GM10847 (cell line): ENCODE results near the gene MAPK11.

Experiments
- POLR2A ChIP-seq: IDR thresholded peaks from 2 replicates; pipeline ENCODE4 v1.6.1; 2011; ENCODE audit not compliant: insufficient read length; ENCODE audit errors: extremely low read depth

Gene MAPK11

DNA sequence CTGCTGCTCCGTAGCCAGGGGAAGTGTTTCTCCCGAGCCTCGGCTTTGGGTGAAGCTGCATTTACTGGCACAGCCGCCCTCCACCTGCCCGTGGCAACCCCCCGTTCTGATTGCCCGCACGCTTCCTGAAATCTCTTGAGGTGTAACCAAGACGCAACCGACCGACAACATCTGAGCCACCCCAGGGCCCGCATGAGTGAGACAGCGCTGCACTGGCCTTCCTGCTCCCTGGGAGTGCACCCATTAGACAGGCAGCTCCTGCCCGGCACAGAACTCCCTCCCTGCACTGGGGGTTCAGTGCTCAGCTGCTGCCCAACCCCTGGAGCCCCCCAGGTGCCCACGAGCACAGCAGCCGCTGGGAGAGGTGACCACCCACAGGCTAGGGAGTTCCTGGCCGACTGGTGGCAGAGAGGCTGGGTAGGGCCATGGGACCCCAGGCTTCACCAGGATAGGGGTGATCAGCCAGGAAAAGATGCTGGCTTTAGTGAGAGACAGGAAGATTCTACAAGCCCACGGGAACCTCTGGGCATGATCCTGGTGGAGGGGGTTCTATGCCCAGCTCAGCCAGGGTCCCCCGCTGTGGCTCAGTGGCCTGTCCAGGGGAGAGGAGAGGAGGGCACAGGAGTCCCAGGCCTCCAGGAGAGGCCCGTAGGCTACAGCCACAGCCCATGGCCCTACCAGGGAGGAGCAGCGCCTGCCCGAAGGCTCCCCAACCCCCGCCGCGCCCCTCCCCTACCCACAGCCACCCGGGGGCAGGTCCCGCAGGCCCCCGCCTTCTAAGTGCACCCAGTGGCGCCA, 22.7 kb upstream of the MAPK11 start:
- TF ChIP-seq POLR2A = no peak

DNA sequence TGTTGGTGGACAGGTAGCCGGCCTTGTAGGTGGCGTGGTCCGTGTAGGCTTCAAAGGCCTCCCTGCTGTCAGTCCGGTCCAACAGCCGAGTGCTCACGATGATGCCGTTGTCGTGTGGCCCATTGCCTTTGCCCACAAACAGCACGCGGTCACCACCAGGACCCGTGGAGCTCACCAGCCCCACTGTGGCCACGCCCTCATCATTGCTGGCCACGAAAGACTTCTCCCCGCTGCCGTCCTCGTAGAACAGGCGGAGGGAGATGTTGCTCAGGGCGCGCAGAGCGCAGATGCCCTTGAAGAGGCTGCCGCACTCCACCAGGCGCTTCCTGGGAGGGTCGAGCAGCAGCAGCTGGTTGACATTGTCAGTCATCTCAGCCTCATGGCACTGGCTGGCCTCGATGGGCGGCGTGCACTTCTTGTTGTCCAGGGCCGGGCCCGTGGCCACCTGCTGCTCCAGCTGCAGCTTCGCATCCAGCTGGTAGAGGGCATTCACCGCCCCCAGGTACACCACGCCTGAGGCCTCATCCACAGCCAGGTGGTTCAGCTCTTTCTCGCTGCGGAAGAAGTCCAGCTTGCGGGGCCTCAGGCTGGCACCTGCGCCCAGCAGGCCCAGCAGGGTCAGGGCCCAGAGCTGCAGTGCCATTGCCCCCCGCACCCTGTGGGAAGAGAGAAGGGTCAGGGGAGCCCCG, 19.9 kb upstream of the MAPK11 start:
- TF ChIP-seq POLR2A = no peak

DNA sequence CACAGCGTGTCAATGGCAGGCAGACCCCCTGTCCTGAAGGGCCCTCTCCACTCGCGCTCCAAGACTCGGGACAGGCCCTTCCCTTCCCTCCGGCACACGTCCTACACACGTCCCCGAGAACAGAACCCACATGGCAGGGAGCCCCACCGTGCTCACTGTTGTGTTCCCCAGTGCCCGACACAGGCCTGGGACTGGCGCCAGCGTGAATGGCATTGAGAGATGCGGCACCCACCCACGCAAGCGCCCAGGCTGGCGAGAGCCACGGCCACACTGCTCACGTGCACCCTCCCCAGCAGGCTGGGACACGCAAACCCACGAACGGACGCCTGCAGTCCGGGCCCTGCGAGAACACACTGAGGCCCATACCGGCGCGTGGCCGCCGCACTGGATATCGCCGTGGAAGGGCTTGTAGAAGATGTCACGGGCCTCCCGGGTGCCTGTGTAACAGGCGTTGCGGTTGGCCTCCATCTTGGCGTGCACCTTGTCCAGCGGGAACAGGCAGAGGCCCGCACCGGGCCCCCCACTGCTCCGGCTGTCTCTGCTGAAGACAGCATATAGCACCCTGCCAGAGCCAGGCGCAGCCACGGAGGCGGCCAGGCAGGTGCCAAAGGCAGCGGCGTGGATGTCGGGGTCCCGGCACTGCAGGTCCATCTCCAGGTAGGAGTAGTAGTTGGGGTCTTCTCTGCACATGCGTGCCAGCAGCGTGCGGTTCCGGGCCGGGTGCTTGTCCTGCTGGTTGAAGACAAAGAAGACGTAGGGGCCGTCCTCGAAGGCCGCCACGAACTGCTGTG, 19.2 kb upstream of the MAPK11 start:
- no peak for TF ChIP-seq POLR2A

GRCh38 chr22:50287731-50288130, 17.6 kb upstream of the MAPK11 start:
- TF ChIP-seq POLR2A = no peak

DNA sequence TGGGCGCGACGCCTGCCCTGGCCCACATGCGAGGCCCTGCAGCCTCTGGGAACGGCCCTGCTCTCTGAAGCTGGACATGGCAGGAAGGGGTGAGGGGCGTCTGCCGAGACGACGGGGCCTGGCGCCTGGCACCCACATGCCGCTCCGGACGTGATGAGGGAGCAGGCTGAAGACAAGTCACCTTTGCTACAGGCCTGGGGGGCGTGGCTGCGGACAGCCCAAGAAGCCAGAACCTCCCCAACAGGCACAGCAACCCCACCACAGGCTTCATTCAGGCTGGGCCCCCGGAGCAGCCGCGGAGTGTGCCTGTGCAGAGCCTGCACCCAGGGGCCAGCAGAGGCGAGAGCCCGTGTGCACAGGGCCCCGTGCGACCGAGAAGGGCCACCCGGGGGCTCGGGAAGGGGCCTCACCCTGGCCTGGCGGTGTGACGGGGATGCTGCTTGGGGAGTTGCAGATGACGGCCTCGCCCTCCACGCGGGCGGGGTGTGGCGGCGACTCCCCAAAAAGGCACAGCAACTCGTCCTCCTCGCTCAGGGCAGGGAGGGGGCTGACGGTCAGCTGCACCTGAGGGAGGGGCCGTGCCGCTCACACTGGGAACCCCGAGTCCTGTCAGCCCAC, 16.6 kb upstream of the MAPK11 start:
- TF ChIP-seq POLR2A = no peak

DNA sequence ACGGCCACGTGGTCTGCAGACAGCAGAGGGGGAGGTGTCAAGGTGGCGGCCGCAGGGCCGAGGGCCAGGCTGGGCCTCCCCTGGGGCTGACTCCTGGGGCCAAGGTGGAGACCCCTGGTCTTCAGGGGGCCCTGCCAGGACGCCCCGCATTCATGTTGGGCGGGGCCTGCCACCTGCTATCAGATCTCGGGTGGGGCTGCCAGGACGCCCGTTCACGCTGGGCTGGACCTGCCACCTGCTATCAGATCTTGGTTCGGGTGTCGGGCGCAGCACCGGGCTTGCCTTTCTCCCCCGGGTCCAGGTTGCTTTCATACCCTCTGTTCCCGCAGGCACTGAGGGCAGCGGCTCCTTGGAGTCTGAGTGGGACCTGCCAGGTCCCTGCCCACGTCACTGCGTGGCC, 16.1 kb upstream of the MAPK11 start:
- no peak for TF ChIP-seq POLR2A

DNA sequence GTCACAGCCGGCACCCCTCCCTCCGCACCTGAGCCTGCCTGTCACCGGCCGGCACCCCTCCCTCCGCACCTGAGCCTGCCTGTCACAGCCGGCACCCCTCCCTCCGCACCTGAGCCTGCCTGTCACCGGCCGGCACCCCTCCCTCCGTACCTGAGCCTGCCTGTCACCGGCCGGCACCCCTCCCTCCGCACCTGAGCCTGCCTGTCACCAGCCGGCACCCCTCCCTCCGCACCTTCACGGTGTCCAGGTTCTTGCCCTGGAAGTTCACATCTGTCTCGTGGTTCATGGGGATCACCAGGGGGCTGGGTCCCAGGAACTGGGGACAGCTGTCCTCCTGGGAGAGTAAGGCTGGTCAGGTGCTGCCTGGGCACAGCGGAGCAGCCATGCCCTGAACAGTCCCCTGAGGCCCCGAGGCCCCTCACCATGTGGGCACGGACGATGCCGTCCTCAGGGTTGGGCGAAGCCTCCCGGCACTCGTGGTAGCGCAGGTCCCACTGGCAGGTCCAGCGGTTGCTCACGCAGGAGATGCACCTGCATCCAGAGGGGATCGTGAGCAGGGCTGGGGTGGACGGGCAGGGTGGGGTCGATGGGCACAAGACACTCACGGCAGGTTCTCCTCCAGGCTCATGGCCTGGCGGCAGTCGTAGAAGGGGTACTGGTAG, 15.5 kb upstream of the MAPK11 start:
- TF ChIP-seq POLR2A = no peak

DNA sequence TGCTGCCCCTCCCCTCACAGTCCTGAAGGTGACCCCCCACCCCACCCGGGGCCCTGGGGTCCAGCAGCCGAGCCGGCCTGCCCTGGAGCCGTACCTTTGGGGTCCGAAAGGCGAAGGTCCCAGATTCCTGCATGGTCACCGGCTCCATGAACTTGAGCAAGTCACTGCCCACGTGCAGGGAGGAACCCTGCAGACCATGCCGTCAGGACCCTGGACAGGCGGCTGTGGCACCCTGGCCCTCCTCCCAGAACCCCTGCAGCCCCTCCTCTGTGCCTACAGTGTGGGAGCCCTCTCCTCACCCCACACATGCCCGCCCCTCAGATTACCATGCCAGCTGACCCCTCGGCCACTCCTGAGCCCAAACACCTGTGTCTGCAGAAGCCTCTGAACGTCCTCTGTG, 14.3 kb upstream of the MAPK11 start:
- no peak for TF ChIP-seq POLR2A

DNA sequence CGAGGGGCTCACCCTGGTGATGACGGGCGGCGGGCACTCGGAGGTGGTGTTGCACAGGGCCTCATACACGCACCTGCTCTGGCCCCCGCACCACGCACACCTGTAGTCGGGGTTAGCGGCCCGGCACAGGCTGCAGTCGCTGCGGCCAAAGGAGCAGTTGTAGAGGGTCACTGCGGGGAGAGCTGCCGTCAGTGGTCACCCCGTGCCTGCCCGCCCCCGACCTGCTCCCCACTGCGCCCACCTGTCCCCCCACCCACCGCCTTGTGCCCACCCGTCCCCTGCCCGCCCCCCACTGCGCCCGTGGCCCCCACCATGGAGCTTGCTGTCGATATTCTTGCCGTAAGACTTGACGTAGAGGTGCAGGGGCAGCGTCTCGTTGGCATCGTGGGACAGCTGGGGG, 13.6 kb upstream of the MAPK11 start:
- no peak for TF ChIP-seq POLR2A

DNA sequence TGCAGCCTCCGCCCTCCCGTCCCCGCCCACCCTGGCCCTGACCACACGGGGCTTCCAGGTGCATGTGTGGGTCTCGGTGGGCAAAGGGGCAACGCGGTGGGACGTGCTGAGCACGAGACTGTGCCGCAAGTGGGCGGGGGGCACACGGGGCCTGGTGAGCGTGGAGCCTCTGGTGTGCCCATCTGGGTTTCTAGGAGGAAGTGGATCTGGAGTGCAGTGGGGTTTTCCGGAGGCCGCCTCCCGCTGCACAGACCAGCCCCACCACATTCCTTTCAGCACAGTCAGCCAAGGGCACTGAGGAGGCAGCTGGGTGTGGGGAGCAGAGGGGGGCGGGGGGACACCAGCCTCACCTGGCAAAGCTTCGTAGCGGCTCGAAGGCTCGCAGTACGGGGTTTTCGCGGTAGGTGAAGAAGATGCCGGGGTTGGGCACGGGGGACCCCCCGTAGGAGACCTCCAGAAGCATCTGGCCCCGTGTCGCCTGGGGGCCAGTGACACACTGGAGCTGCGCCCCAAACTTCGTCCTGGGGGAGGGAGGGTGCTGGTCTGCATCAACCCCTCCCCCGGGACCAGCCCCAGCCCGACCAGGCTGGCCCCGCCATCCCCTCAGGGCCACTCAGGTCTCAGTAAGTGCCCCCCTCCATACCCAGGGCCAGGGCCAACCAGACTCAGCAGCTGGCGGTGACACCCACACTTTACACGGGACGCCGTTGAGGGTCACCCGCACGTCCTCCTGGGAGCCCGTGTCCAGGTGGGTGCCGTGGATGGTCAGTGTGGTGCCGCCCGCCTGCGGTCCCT, 12.4 kb upstream of the MAPK11 start:
- TF ChIP-seq POLR2A = no peak

DNA sequence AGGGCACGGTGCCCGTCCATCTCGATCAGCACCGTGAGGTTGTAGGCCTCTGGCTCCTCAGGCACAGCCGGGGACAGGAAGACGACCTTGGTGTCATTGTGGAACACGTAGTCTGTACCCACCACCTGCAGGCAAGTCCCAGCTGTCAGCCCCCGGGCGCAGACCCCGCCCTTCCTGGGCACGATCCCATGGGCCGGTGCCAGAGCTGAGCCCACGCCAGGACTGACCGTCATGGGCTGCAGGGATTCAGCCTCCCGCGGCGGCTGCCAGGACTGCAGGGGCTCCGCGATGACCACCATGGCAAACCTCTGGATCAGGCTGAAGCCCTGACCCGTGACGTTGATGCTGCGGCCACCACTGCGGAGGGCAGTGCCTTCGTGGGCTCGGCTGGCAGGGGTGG, 11.8 kb upstream of the MAPK11 start:
- TF ChIP-seq POLR2A = no peak

DNA sequence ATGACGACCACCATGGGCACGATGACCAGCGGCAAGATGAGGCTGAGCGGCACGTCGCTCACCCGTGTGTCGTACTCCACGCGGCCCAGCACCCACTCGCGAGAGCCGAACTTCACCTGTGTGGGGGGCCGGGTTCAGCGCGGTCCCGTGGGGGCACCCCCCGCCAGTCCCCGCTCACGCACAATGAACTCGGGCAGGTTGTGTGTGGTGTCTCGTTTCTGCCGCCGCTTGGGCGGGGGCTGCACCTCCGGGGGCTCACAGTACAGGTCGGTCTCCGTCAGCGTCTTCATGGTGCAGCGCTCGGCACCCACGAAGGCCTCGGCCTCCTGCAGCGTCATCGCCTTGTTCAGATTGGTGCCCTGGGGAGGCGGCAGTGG, 11.2 kb upstream of the MAPK11 start:
- no peak for TF ChIP-seq POLR2A

DNA sequence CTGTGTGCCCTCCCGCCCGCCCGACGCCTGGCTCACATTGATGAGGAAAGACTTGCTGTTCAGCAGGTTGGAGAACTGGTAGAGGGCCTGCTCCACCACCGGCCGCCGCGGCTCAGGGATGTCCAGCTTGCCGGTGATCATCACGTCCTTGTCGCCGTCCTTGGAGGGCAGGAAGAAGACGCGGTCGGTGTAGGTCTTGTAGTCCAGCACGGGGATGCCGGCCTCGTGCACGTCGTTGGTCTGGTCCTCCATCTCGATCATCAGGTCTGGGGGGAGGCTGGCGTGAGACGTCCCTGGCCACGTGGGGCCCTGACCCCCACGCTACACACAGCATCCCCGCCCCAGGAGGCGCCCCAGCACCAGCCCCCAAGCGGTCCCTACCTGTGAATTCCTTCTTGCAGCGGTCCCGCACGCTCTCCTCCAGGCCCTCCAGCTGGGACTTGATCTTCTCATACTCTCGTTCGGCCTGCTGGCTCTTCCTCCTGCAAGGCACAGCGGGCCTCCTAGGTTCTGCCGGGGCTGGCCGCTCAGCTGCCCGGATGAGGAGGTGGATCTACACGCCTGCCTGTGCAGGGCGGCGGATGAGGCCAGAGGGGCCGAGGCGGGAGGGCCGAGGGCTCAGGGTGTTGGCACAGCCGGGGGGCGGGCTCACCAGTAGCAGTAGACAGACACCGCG, 10.7 kb upstream of the MAPK11 start:
- no peak for TF ChIP-seq POLR2A
